Gastrocnemius medialis (tissue), 4 donors: ENCODE measurements around the gene SYNJ2. TPM values are rescaled to one million over a fixed set of nuclear protein-coding genes. Genes with fewer than 3 reads are reported as not detected.
A peak's percentile ranks its signal among the peaks of the same experiment; 100 is the strongest.

Experiments used
- ATAC-seq, 2 donors: fragments of 150-250 bp; one replicate each; pipeline ENCODE4 v1.9.1; 2016
- DNase-seq, 2 donors: peaks; one replicate each; pipeline ENCODE4 v3.0.0-alpha.2; 2019
- H3K27ac ChIP-seq, 4 donors: fragments of 200-600 bp; sonication (generic); 1 replicate in 1 of 4; 2 replicates in 3 of 4; pipeline ENCODE4 v1.5.1; 2016 to 2018; ENCODE audit warnings: mild to moderate bottlenecking in 2 of 4, moderate library complexity in 1 of 4
- H3K27me3 ChIP-seq, 3 donors: fragments of 200-600 bp; sonication (generic) in 2 of 3; 1 replicate in 1 of 3; 2 replicates in 2 of 3; pipeline versions ENCODE4 v1.5.1 to v1.6.0; 2016 to 2019; ENCODE audit warnings: mild to moderate bottlenecking in 1 of 3, moderate library complexity in 1 of 3
- H3K36me3 ChIP-seq, 2 donors: fragments of 200-600 bp; sonication (generic) in 1 of 2; one replicate each; pipeline ENCODE4 v1.5.1; 2017 to 2018
- H3K4me1 ChIP-seq, 2 donors: fragments of 200-600 bp; sonication (generic) in 1 of 2; one replicate each; pipeline ENCODE4 v1.5.1; 2016 to 2017; ENCODE audit warnings: mild to moderate bottlenecking in 2 of 2
- H3K4me3 ChIP-seq, 4 donors: fragments of 200-600 bp; sonication (generic) in 3 of 4; 1 replicate in 1 of 4; 2 replicates in 3 of 4; pipeline ENCODE4 v1.5.1; 2016 to 2019; ENCODE audit warnings: mild to moderate bottlenecking in 2 of 4
- H3K9me3 ChIP-seq, 3 donors: fragments of 200-600 bp; sonication (generic) in 2 of 3; 1 replicate in 1 of 3; 2 replicates in 2 of 3; pipeline ENCODE4 v1.5.1; 2016 to 2019
- CTCF ChIP-seq, 5 experiments: fragments of 450-650 bp in 3 of 5; fragments of 200-600 bp in 2 of 5; sonication (generic) in 2 of 5; IDR thresholded peaks in 4 of 5; conservative IDR thresholded peaks in 1 of 5; 1 replicate in 4 of 5; 2 replicates in 1 of 5; pipeline ENCODE4 v1.5.1; 2016 to 2019; ENCODE audit warnings: antibody characterized with exemption in 5 of 5, mild to moderate bottlenecking in 3 of 5, moderate library complexity in 3 of 5
- POLR2A ChIP-seq, 2 donors: fragments of 450-650 bp; IDR thresholded peaks; one replicate each; pipeline ENCODE4 v1.6.1; 2017; ENCODE audit warnings: antibody characterized with exemption in 2 of 2, mild to moderate bottlenecking in 2 of 2, moderate library complexity in 2 of 2
- in situ Hi-C, 4 donors: fragments of 200-750 bp; cut with MboI; loops; one replicate each; pipeline versions ENCODE4 v1.15.0 to v1.8.0; 2017; ENCODE audit warnings: low sequenced_read_pairs in 4 of 4
- intact Hi-C: fragments of 100-400 bp; cut with DNase I; formaldehyde crosslinking; loops from one replicate; pipeline ENCODE4 v1.15.1; 2023; ENCODE audit warnings: low total_unique reads
- total RNA-seq, 4 donors: library from RNA; depleted of rRNA; stranded (reverse); fragments of >200 nt; gene quantifications; one replicate each; pipeline versions ENCODE4 v1.1.0 to v1.2.3, GENCODE V29; 2016

Gene SYNJ2
- total RNA-seq, 4 donors from 2014 or later: 3.9 to 17.0 (median 7.0) TPM

DNA sequence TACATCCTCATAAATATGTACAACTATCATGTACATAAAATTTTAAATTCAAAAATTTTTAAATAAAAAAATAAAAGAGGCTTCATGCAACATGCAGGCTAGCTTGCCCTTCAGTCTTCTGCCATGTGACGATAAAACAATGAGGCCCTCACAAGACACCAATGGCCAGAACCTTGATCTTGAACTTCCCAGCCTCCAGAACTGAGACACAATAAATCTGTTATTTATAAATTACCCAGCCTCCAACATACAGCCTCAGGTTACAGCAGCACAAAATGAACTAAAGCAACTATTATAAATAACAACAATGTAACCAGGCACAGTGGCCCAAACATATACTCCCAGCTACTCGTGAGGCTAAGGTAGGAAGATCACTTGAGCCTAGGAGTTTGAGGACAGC lies 143.6 kb downstream of the SYNJ2 start:
- Histone ChIP-seq H3K4me3 (no peak overlapping the region), H3K36me3 (peaks cover 2 to 11% of the 10 kb centered on the region in 2 donors), H3K9me3 (no peaks in the 10 kb centered on the region), H3K27me3 (no peaks in the 10 kb centered on the region), H3K27ac (no peak overlapping the region), H3K4me1 (no peaks in the 10 kb centered on the region)
- ATAC-seq (no peak), DNase-seq (no peak)
- intact Hi-C loops (no loop called here), in situ Hi-C loops (no loop called here)
- TF ChIP-seq POLR2A (IDR thresholded peaks at IDR 0.05) (no peak), CTCF (IDR thresholded peaks at IDR 0.05 in 4 of 5, conservative IDR thresholded peaks at IDR 0.05 in 1 of 5) (no peak)

DNA sequence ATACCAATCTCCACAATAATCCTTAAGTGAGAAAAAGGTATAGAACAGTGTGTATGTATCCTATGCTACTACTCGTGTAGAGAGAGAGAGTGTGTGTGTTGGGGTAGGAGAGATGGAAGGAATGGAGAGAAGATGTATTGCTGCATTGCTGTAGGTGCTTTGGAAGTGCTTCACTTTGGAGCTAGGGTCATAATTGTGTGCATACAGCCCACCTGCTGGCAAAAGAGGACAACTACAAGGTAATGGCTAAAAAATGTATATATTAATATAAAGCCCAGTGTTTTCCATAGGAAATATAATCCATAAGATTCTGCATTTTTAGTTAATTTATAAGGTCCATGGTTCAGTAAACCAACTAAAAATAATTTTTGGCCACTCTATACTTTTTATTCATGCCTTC lies 150.3 kb downstream of the SYNJ2 start:
- H3K9me3 ChIP-seq: no peaks in the 10 kb centered on the region
- no peak overlapping the region for H3K4me3 ChIP-seq
- no peak for TF ChIP-seq CTCF (IDR thresholded peaks at IDR 0.05 in 4 of 5, conservative IDR thresholded peaks at IDR 0.05 in 1 of 5)
- no peak for TF ChIP-seq POLR2A (IDR thresholded peaks at IDR 0.05)
- no peaks in the 10 kb centered on the region for H3K27me3 ChIP-seq
- no peak for DNase-seq
- intact Hi-C loops: no loop called here
- peaks cover 0 to 7% of the 10 kb centered on the region in 2 donors for H3K36me3 ChIP-seq
- no peak for ATAC-seq
- no peak overlapping the region for H3K27ac ChIP-seq
- in situ Hi-C loops: no loop called here
- H3K4me1 ChIP-seq: no peaks in the 10 kb centered on the region

DNA sequence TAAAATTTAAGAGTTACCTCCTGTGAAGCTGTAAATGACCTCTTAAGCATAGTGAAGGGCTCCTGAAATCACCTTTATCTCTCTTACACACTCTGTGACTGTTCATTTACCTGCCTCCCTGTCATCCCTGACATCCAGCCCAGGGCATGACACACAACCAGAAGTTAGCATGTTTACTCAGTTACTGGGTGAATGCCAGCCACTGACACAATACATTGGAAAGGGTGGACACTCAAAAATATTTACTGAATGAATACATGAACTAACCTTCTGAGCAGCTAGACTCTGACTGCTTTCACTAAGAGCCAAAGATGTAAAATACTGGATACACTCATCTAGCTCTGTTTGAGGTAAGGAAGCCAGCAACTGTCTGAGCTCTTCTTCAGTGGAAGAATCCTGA lies 161.1 kb downstream of the SYNJ2 start:
- Histone ChIP-seq H3K9me3 (no peaks in the 10 kb centered on the region), H3K4me1 (no peaks in the 10 kb centered on the region), H3K27ac (no peak overlapping the region), H3K36me3 (peaks cover 0 to 54% of the 10 kb centered on the region in 2 donors), H3K27me3 (no peaks in the 10 kb centered on the region), H3K4me3 (no peak overlapping the region)
- TF ChIP-seq CTCF (IDR thresholded peaks at IDR 0.05 in 4 of 5, conservative IDR thresholded peaks at IDR 0.05 in 1 of 5) (no peak), POLR2A (IDR thresholded peaks at IDR 0.05) (no peak)
- peak; percentile 23 to 53 for ATAC-seq
- DNase-seq: no peak
- intact Hi-C loops: no loop called here
- in situ Hi-C loops: no loop called here

DNA sequence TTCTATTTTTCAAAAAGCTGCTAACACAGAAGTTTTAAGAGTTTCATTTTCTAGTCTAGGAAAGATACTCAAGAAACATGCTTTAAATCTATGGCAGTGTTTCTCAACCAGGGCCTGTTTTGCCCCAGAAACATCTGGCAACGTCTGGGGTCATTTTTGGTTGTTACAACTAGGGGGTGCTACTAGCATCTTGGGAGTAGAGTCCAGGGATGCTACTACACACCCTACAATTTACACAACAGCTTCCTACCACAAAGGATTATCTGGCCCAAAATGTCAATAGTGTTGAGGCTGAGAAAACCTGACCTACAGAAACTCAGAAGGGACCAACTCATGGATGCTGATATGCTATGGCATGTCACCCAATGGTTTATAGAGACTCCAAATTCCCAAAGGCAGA lies 162.0 kb downstream of the SYNJ2 start:
- no peaks in the 10 kb centered on the region for H3K27me3 ChIP-seq
- in situ Hi-C loops (no loop called here), intact Hi-C loops (no loop called here)
- H3K9me3 ChIP-seq: no peaks in the 10 kb centered on the region
- TF ChIP-seq POLR2A (IDR thresholded peaks at IDR 0.05) (no peak), CTCF (IDR thresholded peaks at IDR 0.05 in 4 of 5, conservative IDR thresholded peaks at IDR 0.05 in 1 of 5) (no peak)
- ATAC-seq: no peak
- H3K4me1 ChIP-seq: no peaks in the 10 kb centered on the region
- H3K4me3 ChIP-seq: no peak overlapping the region
- no peak for DNase-seq
- no peak overlapping the region for H3K27ac ChIP-seq
- H3K36me3 ChIP-seq: peaks cover 0 to 54% of the 10 kb centered on the region in 2 donors

Other genes starting within 250 kb of the SYNJ2 start
- 10 to 100 TPM; 29.4 to 44.9 (median 33.3) TPM for gene SNX9, start 158.6 kb upstream of the SYNJ2 start, total RNA-seq
- 10 to 100 TPM in 2 of 4 donors, 1 to 10 TPM in 2; 8.1 to 15.5 (median 11.5) TPM for gene SERAC1, start 186.4 kb downstream of the SYNJ2 start, total RNA-seq
- gene GTF2H5, start 186.5 kb downstream of the SYNJ2 start, total RNA-seq: 1 to 10 TPM; 4.4 to 9.7 (median 6.2) TPM